Measurements from ENCODE around the gene PPP2R3A.

DNA sequence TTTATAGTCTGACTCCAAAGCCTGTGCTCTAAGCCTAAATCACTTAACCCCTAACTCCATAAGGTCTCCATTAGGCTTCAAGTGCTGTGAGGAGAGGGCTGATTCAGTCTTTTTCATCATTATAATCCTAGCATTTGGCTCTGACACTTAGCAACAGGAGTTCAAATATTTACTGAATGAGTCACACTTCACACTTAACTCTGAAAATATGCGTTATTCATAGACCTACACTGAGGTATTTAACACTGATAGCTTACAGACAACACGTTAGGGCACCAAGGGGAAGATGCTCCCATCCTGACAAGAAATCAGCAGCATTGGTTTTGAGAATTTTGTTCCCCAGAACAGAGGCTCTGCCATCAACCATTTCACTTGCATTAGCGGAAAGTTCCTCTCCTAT is 177.1 kb downstream of the PPP2R3A start:
- TF ChIP-seq, protein P1, sequence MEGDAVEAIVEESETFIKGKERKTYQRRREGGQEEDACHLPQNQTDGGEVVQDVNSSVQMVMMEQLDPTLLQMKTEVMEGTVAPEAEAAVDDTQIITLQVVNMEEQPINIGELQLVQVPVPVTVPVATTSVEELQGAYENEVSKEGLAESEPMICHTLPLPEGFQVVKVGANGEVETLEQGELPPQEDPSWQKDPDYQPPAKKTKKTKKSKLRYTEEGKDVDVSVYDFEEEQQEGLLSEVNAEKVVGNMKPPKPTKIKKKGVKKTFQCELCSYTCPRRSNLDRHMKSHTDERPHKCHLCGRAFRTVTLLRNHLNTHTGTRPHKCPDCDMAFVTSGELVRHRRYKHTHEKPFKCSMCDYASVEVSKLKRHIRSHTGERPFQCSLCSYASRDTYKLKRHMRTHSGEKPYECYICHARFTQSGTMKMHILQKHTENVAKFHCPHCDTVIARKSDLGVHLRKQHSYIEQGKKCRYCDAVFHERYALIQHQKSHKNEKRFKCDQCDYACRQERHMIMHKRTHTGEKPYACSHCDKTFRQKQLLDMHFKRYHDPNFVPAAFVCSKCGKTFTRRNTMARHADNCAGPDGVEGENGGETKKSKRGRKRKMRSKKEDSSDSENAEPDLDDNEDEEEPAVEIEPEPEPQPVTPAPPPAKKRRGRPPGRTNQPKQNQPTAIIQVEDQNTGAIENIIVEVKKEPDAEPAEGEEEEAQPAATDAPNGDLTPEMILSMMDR (IDR thresholded peaks at IDR 0.05), result no peak
- no peak for TF ChIP-seq POLR2A (IDR thresholded peaks at IDR 0.05)
- peak in 1 of 3 donors; percentile 46 for TF ChIP-seq POLR2AphosphoS5 (IDR thresholded peaks at IDR 0.05)

All from transverse colon (tissue), 4 donors.